GM21529 (cell line): ENCODE data around the gene PRDX4.
A peak's percentile ranks its signal among the peaks of the same experiment; 100 is the strongest.
"Not testable (repeated sequence)": the region's sequence is repeated elsewhere in the genome, so short reads cannot be mapped to it uniquely, and the experiment has no call there.

Experiments used
- ATAC-seq: cut with Tn5 transposase; IDR thresholded peaks from one replicate; pipeline ENCODE4 v1.9.1; 2021; ENCODE audit not compliant: unreplicated experiment

Gene PRDX4

DNA sequence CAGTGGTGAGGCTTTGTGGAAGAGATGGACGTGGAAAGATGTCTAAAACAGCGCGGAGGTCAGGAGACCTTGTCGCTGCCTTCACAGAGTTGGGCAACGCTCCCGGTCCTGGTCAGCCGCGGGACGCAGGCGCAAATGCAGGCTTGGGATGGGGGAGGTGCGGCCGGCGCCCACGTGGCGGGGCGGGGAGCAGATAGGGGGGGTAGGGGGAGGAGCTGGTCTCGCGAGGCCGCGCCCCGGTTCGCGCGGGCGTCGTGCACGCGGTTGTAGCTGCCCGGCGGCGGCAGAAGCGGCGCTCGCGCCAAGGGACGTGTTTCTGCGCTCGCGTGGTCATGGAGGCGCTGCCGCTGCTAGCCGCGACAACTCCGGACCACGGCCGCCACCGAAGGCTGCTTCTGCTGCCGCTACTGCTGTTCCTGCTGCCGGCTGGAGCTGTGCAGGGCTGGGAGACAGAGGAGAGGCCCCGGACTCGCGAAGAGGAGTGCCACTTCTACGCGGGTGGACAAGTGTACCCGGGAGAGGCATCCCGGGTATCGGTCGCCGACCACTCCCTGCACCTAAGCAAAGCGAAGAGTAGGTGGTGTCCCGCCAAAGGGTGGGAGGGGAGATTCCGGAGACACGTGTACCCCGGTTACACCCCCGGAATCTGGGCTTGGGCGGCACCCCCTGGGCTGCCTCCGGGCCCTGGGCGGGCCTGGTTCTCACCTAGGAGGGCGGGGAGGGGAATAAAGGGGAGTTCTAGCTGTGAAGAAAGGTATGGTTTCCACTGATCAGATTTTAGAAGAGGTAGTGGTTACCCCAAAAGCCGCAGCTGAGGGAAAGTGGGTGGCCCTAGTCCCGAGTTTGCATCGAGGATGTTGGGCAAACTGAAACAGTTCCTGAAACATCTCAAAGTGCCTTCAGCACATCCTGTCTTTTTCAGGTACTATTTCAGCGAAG, at the start of gene PRDX4:
Gene PRDX4, plus strand, starts transcription at position 255 of the 939 bp plus-strand sequence. Its CDS starts 78 bp downstream, at position 333.
- peak; percentile 61 for ATAC-seq

DNA sequence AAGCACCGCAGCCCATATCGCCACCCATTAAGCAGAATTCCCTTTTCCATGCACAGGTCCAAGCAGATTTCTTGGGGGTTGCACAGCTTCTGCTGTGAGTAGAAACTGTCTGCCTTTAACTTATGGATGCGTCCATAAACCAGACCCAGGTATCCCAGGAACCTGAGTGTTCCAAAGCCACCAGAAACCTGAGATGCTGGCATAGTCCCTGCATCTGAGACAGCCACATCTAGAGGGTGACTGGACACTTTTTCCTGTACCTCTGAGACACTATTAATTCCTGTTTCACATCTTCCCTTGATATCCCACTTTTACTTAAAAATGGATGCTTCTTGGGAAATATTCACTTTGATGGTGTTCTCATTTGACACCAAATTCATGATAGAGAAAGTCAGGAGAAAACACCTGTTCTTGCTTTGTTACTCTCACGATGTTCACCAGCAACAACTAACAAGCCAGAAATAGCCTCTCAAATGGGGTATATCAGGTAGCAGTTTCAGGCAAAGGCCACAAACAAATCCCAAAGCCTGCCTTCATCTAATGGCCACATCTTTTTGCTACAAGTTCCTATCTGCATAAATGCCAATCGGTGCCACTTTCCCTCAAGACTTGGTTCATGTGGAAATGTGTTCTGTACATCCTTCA, 45.5 kb upstream of the PRDX4 start:
- no peak for ATAC-seq

DNA sequence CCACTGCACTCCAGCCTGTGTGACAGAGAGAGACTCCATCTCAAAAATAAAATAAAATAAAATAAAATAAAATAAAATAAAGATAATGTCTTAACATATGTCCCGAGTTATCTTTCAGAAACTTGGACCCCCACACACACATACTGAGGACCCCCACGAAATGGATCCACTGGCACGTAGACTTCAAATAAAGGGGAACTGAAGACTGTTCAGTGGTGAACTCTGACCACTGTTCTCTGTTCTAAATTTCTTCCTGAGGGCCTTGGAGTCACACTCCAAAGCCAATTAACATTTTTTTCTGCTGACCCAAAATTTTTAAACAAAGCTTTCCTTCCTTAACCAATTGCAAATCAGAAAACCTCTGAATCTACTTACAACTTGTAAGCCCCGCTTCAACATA, 43.5 kb upstream of the PRDX4 start:
- no peak for ATAC-seq

DNA sequence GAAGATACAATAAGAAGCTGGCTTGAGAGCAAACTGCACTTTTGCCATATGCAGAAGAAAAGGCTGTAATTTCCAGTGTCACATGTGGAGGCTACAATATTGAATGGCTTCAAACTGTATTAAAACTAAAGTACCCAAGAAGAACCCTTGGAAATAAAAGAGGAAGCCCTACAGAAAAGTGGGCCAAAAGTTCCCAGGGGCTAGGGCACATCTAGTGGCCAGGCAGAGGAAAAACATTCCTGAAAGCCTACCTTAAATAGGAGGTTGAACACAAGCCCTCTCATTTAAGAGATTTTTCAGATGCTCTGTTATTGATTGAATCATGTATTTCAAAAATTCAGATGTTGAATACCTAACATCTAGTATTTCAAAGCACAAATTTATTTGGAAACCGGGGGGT, 40.6 kb upstream of the PRDX4 start:
- no peak for ATAC-seq

DNA sequence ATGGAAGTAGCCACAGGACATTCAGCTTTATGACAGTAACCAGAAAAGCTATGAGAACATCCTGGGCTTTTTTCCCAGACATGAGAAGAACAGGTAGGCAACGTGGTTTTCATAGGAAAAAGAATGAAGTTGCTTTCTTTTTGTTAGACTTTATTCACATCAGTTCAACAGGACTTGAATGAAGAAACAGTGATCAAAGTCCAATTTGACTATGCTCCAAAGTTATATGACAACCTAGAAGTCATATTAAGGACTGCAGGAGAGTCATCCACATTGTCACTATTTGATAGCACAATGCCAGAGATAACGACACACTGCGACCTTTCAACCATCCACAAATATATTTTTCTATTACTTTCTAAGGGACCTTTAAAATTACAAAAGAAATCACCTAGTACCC, 39.2 kb upstream of the PRDX4 start:
- ATAC-seq, result no peak

DNA sequence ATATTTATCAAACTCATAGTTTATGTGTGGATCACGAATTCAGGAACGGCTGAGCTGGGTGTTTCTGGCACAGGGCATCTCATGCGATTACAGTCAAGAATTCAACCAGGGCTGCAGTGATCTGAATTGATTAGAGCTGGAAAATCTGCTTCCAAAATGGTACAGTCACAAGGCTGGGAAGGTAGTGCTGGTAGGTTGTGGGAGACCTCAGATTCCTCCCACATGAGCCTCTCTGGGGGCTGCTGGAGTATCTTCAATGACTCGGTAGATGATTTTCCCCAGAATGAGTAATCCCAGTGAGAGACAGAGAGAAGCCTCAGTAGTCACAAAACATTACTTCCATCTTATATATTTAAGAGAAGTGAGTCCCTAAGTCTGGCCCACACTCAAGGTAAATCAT, 36.2 kb upstream of the PRDX4 start:
- ATAC-seq, result no peak

DNA sequence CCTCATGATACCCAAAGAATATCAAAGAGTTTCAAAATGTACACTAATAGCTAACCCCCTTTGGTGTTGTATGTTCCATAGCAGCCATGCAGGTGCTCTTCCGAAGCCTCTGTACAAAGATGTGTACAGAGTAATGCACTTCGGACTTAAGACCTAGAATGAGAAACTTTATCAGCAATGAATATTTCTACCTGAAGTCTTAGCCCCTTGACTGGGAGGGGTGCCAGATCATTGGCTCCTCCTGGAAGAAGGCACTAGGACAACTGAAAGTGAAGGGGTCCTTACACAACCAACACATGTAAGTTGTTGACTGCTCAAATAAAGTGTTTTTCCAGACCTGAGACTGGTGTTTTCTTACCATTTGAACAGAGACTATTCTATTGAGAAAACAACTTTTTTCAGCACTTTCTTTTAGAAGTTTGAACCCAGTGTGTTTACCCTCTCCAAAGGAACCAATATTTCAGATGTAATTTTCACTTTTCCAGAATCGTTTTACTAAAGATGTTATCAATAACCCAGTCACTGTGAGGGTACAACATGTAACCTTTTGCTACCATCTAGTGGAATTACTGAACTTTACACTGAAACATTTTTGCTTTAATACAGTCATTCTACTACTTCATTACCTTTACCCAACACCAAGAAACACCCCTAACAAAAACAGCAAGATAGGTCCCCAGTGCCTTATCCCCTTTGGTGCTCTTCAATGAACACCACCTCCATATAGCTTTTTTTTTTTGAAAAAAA, 33.3 kb upstream of the PRDX4 start:
- peak; percentile 44 for ATAC-seq

DNA sequence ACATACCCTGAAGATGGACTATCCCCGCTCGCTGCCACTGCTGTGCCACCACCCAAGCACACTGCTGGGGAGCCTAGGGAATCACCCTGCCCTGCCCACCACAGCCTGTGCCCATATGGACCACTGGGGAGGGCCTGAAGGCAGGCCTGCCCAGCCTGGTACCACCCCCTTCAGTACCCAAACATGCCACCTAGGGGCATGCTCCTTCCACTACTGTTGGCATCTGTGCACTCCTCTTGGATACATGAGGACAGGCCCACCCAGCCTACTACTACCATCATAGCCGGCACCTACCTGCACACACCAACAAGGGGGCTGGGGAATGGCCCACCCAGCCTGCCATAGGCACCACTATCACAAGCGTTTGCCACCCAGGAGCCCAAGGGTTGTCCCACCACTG, 30.1 kb upstream of the PRDX4 start:
- no peak for ATAC-seq

DNA sequence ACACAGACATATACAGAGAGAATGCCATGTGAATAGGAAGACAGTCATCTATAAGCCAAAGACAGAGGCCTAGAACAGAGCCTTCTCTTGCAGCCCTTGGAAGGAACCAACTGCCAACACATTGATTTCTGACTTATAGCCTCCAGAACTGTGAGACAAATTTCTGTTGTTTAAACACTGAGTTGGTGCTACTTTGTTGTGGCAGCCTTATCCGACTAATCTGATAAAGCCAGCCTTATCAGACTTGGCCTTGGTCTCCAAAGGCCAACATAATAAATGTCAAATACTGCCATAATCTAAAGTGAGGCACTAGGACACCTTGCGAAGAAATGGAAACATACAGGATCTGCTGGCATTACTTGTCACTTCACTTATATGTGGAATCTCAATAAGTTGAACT, 24.3 kb upstream of the PRDX4 start:
- ATAC-seq, result no peak

DNA sequence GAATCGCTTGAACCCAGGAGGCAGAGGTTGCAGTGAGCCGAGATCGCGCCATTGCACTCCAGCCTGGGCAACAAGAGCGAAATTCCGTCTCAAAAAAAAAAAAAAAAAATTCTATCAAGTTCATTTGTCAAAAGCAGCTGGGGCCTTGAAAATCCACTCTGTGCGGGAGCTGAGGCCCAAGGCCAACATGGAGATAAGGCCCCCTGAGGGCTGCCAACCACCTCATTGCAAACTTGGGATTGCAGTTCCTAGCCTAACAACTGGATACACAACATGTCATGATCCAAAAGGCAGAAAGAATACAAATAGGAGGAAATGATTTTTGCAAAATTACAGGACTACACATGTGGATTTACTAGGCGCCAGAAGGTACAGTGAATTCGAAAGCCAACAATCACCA, 22.5 kb upstream of the PRDX4 start:
- no peak for ATAC-seq

DNA sequence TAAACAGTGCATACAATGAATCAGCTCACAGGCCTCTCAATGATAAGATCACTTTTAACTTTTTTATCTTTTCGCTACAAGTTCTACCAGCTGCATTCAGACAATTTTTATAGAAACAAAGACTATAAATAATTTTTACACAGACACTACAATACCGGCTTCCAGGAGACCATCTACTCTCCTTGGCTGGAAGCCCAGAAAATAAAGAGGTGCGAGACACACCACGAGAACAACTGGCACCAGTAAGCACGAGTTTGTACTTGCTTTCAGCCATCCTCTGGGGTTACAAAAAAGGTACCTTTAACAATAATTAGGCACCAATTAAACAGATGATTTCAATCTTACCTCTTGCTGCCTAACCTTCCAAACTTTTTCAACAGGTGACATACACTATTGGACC, 11.2 kb upstream of the PRDX4 start:
- ATAC-seq, result no peak

DNA sequence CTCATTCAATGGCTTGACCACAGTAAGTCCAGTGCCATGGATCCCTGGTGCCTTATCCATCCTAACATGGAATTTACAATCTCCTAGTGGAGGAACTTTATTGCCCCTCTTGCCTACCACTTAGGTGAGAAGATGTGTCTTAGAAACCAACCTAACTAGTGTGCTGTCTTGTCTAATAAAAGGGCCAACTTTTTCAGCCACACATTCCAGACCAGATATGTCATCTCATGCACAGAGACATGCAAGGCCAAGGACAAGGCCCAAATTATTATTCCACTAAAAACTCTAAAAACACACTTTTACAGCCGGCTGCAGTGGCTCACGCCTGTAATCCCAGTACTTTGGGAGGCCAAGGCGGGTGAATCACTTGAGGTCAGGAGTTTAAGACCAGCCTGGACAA, 10.6 kb upstream of the PRDX4 start:
- ATAC-seq, result no peak

DNA sequence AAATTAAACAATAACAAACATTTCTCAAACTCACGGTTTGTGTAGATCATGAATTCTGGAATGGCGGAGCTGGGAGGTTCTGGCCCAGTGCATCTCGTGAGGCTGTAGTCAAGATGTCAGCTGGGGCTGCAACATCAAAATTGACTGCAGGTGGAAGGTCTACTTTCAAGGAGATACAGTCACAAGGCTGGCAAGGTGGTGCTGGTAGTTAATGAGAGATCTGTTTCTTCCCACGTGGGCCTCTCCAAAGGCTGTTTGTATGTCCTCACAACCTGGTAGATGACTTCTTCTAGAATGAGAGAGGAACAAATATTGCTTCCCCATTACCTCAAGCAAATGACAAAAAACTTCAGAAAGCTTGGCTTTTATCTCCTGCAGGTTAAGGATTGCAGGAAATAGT, 8.0 kb upstream of the PRDX4 start:
- no peak for ATAC-seq

DNA sequence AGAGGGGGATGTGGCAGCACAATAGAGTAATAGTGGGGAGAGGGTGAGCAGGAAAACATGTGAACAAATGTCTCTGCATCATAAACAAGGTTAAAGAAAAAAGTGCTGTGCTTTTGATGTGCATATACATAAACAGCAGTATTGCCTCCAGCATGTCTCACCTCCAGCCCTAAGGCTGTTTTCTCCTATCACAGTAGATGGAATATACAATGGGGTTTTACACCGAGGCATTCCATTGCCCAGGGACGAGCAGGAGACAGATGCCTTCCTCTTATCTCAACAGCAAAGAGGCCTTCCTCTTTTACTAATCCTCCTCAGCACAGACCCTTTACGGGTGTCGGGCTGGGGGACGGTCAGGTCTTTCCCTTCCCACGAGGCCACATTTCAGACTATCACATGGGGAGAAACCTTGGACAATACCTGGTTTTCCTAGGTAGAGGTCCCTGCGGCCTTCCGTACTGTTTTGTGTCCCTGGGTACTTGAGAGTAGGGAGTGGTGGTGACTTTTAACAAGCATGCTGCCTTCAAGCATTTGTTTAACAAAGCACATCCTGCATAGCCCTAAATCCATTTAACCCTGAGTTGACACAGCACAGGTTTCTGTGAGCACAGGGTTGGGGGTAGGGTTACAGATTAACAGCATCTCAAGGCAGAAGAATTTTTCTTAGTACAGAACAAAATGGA, 7.1 kb upstream of the PRDX4 start:
- not testable (repeated sequence) for ATAC-seq

DNA sequence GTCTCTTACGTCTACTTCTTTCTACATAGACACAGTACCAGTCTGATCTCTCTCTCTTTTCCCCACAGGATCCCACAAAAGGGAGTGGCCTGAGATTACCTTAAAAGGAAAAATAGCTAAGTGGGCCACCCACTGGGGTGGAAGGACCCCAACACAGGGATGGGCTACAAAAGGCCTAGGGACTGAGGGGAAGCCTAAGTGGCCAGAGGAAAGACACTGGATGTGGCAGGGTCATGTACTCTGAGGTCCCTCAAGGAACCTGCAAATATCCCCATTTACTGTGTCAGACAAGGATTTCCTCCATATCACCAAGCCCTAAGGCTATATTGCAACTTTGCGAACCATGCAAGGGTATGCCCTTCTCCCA, 6.5 kb upstream of the PRDX4 start:
- no peak for ATAC-seq

DNA sequence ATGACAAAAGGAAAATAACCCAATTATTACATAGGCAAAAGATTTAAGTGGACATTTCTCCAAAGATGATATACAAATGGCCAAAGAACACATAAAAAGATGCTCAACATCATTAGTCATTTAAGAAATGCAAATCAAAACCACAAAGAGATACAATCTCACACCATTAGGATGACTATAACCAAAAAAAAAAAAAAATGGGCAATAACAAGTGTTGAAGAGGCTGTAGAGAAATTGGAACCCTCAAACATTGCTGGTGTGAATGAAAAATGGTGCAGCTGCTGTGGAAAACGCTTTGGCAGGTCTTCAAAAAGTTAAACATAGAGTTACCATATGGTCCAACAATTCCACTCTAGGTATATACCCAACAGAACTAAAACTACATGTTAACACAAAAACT, 5.6 kb upstream of the PRDX4 start:
- ATAC-seq, result no peak

DNA sequence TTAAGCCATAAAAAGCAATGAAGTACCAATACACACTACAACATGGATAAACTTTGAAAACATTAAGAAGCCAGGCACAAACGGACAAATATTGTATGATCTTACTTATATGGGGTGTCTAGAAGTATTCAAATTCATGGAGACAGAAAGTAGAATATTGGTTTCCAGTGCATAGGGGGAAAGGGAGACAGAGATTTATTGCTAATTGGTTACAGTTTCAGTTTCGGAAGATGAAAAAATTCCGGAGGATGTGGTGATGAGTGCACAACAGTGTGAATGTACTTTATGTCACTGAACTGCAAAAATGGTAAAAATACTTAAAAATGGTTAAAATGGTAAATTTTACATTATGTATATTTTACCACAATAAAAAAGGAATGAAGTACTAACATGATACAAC, 5.1 kb upstream of the PRDX4 start:
- peak; percentile 50 for ATAC-seq

DNA sequence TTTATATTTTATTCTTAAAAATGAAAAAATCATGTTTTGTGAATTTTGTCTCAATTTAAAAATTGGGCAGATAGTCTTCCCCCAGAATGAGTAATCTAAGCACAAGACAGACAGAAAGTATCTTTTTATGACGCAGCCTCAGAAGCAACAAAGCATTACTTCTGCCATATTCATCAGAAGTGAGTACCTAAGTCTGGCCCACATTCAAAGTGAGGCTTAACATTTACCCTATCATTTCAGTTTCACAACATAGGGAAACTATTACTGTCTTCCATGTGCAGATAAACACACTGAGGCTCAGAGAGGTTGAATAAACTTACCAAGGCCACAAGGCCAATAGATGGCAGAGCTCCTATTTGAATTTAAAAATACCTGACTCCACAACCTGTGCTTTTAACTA, 4.4 kb upstream of the PRDX4 start:
- ATAC-seq, result peak; percentile 46

DNA sequence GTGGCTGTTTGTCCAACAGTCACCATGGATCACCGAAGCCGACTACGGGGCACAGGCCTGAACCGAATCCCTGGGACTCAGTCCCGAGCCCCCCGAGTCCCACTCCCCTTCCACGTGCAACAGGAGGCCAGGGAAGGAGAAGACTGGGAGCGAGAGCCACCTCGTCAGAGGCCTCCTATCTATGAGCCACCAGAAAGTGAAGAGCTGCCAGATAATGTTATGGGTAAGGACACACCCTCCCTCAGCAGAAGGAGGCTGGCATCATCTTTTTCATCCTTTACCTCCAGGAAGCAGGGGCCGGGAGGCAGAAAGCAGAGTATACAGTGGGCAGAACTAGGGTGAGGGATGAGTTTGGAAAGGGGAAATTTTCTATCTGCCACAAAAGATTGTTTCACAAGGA, 2.8 kb upstream of the PRDX4 start:
- no peak for ATAC-seq

DNA sequence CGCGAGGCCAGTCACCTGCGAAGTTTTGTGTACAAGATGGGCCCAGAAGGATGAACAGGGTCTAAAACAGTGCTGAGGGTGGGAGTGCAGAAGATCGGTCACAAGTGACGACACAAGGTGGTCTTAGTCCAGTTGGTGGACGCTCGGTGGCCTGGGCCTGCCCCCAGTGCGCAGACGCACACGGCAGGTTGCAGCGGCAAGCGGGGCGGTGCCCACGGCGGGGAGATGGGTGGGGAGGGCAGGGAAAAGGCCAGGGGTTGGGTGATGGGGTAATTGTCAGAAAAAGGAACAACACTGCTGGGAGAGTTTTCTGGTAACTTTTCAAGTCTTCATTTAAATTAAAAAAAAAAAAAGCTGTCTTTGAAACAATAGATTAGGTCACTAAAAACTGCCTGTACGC, 1.0 kb upstream of the PRDX4 start:
- no peak for ATAC-seq

DNA sequence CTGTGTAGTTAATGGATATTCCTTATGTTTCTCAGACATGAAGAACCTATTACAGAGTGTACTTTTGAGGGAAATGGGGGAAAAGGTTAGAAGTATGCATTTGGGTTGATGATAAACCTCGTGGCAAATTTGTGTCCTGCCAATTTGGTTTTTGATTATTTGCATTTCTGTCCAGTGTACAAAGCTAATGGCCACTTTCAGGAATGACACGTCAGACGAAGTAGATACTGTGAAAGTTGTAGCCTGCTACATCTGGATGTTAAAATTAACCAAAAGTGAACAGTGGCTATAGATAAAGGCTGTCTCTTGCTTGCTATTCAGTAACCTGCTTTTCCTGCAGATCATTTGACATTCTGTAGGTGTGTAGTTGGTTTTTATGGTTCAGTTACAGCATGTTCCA, 1.0 kb downstream of the PRDX4 start:
- ATAC-seq, result peak; percentile 35
